GF-D8 (cell line): ENCODE measurements around the gene ADGRG6.
"Not testable (repeated sequence)": the region's sequence is repeated elsewhere in the genome, so short reads cannot be mapped to it uniquely, and the experiment has no call there.

Experiments used
- DNase-seq: peaks from one replicate; lab custom pipeline; 2025; lab: John Stamatoyannopoulos, UW

Gene ADGRG6

DNA sequence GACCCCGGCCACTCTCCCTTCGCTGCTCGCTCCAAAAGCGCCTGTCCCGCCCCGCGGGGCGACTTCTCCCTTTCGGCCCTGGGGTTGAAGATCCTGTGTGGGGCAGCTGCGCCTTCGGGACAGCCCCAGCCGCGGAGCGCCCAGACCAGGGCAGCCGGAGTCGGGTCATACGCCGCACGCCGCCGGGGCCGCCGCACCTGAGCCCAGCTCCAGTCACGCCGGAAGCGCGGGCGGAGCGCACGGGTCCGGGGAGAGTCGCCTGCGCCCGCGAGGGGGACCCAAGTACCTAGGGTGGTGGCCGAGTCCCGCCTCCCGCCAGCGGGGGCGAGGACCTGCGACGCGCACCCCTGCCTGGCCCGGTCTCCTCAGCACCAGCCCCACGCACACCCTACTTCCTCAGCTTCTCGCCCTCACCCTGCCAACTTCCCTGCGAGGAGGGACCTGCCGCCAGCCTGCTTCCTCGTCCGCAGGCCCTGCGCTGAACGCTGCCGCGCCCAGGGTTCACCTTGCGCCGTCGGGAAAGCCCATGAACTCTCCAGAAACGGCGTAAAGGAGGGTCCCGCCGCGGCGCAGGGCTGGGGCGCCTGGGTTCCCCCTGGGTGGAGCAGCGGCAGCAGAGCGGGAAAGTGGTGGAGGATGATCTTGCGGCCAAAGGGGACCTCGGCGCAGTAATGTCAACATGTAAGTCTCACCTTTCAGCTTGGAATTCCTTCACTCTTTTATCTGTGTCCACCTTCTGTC lies at the start of gene ADGRG6:
Gene ADGRG6 (plus strand): TSS at position 357 of the 741 bp plus-strand sequence. CDS start 323 bp downstream, at position 680.
- DNase-seq: no peak

GRCh38 chr6:142254513-142254912 lies 47.3 kb upstream of the ADGRG6 start:
- no peak for DNase-seq

DNA sequence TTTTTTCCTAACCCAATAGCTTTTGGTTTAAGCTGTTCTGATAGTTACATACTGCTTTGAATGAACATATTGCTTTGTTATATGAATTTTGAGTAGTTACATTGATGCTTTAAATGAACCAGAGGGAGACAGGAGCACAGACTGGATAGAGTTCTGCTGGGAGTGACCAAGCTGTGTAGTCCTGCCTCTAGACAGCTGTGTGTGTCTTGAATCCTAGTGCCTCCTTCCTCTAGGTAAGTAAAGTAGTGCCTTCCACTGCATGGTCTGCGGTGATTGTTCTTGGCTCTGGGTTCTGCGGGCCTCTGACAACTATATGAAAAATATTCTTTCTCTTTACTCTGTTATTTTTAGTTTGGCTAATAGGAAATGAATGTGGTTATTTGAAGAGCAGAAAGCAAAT lies 46.0 kb upstream of the ADGRG6 start:
- DNase-seq: no peak

DNA sequence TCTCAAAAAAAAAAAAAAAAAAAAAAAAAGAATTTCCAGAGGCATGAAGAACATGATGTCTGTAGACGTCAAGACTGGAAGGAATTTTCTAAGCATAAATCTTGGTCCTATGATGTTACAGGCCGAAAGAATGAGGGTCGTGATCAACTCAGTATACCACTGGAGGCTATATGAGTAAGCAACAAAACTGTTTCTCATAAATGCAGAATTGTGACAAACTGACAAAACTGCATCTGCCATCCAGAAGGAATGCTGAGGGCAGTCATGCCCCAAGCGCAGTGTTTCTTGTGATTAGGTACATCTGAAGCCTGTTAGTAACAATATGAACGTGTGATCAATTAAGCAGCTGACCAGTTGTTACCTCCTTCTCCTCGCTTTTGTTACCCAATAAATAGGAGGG lies 43.5 kb upstream of the ADGRG6 start:
- no peak for DNase-seq

- no peak for DNase-seq
Observed at GRCh38 chr6:142258757-142259156, 43.0 kb upstream of the ADGRG6 start.

DNA sequence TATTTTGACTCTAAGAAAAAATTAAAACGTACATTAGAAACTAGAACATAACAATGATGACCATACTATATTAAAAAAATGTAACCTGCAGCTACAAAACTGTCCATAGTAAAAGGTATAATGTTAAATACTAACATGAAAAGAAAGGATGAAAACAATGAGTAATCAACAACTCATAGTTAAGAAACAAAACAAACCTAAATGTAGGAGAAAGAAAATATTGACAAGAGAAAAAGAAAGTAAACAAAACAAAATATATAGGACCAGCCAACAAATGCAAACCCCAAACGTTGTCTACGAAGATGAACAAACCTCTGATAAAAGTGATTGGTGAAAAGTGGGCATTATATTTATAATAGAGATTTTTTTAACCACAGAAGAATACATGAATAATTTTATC lies 41.1 kb upstream of the ADGRG6 start:
- DNase-seq: no peak

GRCh38 chr6:142262231-142262630 lies 39.6 kb upstream of the ADGRG6 start:
- no peak for DNase-seq

GRCh38 chr6:142265476-142265875 lies 36.3 kb upstream of the ADGRG6 start:
- DNase-seq: no peak

- no peak for DNase-seq
Observed at GRCh38 chr6:142266060-142266459, 35.7 kb upstream of the ADGRG6 start.

DNA sequence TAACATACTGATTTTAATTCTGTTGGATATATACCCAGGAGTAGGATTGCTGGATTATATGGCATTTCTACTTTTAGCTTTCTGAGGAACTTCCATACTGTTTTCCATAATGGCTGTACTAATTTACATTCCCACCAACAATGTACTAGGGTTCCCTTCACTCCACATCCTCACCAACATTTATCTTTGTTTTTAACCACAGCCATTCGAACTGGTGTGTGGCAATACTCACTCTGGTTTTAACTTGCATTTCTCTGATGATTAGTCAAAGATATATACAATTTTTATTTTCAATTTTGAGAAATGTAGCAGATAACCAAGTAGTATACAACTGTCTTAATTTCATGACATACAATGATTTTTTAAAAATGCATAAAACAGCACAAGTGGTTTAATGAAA lies 30.3 kb upstream of the ADGRG6 start:
- no peak for DNase-seq

DNA sequence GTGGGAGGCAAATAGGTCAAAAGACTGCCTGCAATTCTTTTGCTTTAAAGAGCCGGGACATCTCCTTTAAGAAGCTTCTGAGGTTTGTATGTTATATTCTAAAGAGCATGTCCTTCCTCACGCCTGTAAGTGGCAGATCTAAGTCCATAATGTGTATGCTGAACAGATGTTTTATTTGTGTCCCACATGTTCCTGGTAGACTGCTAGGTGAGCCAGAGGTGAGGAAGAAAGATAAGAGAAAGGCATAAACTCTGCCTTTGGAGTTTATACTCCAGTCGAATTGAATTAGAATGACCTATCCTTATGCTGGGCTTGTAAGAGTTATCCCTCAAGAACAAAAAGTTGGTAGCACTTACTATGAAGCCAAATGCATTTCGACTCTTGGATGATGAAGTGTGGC lies 27.2 kb upstream of the ADGRG6 start:
- no peak for DNase-seq

- no peak for DNase-seq
Observed at GRCh38 chr6:142275236-142276006, 26.4 kb upstream of the ADGRG6 start.

GRCh38 chr6:142276256-142276655 lies 25.6 kb upstream of the ADGRG6 start:
- no peak for DNase-seq

GRCh38 chr6:142279350-142280180 lies 22.2 kb upstream of the ADGRG6 start:
- no peak for DNase-seq

- no peak for DNase-seq
Observed at GRCh38 chr6:142280265-142280664, 21.5 kb upstream of the ADGRG6 start.

GRCh38 chr6:142280927-142281326 lies 20.9 kb upstream of the ADGRG6 start:
- DNase-seq: no peak

GRCh38 chr6:142283138-142283537 lies 18.7 kb upstream of the ADGRG6 start:
- not testable (repeated sequence) for DNase-seq

DNA sequence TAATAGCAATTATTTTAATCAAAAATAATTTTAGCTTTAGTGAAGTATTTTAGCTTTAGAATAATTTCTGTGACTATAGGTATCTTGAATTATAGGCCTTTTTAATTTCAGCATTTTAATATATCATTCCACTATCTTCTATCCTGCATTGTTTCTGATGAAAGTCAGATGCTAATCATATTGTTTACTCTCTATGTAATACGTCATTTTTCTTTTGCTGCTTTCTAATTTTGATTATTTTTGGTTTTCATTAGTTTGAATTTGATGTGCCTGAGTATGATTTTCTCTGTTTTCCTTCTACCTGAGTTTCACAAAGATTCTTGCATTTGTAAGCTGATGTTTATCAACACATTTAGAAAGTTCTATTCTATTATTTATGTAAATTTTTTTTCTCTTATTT lies 17.4 kb upstream of the ADGRG6 start:
- no peak for DNase-seq

DNA sequence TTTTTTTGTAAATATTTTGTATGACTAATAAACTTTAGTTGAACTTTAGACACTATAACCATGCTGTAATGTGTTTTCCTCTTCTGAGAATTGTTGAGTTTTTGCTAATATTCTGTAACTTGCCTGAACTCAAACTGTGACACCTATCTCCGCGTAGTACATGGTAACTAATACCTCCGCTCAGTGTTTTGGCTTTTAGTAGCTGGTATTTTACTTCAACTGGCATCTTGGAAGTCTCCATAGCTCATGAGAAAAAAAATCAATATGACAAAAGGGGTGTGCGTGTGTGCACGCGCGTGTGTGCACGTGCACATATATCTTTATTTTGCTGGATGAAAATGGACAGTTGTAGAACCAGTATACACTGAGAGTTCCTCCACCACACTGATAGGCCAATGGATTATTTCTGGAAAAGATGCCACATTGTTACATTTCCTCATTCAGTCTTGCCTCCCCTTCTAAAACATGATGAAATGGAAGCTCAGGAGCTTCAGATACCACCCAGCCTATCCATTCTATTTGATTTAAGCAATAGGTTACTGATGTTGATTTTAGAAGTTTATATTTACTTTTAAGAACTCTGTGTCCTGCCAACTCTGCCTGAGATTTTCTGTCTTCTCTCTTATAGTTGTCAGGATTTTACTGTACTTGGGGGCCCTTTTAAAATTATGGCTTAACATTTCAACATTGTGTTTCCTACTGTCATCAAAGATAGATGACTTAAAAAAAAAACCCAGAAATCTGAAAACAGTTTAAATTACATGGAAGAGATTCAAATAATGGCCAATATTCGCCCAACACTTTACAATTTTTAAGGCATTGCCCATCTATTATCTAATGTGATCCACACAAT lies 16.3 kb upstream of the ADGRG6 start:
- DNase-seq: no peak

- no peak for DNase-seq
Observed at GRCh38 chr6:142286088-142286409, 15.8 kb upstream of the ADGRG6 start.

- DNase-seq: no peak
Observed at GRCh38 chr6:142289687-142290086, 12.1 kb upstream of the ADGRG6 start.

GRCh38 chr6:142290851-142291250 lies 11.0 kb upstream of the ADGRG6 start:
- DNase-seq: no peak
